ENCODE measurements around the gene DIPK2A.
A peak's percentile ranks its signal among the peaks of the same experiment; 100 is the strongest.

The DIPK2A gene

DNA sequence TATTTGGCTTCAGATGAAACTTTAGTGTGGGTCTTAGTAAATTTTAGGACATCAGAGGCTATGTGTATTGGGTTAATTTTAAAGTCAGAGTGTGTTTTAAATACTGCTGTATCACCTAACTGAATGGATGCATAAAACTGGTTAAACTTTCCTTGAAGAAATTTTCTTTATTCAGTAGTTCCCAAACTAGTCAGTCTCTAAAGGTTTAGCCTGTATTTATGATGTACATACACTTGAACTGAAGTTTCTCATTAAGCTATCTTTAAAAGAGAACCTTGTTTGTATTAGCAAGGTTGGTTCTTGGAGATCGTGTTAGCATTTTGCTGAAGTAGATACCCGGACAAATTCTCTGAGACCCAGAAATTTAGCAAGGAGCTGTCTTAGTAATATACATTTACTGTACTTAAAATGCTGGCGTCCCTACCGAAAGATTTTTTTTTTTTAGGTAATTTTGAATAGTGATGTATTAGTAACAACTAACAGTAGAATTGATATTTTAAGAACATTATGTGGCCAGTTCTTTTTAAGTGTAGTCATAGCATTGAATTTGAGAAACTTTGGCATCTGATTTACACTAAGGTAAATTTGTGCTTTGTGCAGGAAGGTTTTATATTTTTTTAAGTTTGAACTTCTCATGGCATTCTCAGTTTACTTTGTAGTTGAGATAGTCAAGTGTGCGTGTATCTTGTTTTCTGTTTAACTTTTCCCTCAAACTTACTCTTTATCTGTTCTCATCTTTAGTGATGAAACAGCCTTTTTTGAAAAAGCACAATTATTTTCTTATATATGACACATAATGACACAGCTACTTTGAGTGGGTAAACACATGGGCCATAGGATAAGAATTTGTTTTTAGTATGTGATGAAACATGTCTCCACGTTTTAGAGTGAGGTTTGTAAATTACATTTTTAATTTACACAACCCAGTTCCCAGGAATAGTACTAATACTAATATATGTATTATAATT is 2.9 kb downstream of the DIPK2A start:
- DNase-seq (ENCODE audit: low read depth), result no peak

DNA sequence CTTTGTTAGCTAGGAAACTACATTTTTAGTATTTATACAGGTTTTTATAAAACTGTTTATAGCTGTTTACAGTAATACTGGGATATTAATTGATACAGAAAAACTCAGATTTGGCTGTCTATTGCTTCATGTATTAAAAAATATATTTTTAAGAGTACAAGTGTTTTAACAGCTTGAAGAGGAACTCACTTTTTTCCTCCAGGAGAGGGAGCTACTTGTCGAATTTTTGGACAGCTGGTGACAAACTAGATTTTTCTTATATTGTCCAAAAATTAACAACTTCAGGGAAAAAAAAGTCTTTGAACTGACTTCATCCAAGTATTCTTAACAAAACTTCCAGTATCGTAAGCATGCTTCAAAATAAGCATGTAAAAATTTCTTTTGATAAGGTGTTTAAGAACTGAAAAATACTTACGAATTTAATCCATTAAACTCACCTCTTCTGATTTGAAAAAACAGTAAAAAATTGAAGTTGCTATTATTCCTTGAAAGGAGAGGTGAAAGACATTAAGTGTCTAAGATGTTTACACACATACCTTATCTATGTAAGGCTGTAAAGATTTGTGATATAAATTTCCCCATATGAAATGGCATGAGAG is 4.0 kb downstream of the DIPK2A start:
- DNase-seq (ENCODE audit: low read depth), result peak; percentile 56

DNA sequence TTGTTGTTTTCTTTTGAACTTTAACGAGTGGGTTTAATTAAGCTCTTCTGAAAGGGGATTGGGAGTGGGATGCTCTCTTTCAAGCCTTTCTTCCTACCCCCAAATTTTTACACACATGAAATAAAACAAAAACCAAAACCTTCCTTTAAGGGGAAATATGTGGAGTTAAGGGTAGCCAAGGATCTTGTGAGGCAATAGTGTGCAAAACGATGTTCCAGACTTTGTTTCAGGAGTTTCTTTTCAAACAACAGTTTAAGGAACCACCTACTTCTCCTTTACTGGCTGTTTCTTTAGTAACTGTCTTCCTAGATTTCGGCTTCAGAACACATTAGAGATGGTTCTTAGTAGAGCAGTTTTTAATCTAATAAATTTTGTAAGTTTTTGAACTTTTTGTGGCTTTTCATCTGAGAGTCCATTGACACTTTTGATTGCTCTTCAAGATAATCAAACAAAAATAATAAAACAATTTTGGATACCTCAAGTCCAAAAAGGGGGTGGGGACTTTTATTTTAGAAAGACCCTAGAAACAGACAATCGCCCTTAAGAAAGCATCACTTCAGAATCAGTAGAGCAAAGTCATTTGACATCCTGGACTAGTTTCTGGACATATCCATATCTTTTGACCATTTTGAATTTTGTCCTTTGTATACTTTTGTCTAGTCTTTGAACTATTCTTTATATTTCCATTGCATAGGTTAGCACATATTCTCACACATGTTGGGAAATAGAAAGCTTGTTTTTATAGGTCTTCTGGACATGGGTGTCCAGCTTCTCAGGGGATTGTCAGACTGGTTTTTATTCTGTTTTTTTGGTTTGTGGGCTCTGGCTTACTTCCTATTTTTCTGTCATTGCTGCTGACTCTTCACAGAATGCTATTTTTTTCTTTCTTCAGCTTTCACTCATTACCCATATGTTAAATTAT is 6.0 kb downstream of the DIPK2A start:
- no peak for DNase-seq (ENCODE audit: low read depth)

DNA sequence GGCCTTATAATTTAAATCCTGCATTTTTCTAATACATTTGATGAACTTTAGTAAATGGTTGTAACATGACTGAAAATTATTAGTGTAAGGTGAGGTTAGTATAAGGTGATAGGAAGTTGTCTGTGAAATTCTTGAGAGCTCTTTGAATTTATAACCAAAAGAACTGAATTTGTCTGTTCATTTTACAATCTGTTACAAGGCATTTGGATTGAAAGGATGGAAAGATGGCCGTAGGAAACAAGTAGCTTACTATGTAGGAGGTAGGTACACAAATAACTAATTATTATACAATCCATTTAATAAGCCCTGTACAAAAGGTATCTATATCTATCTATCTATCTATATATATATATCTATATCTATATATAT is 6.6 kb downstream of the DIPK2A start:
- no peak for DNase-seq (ENCODE audit: low read depth)

DNA sequence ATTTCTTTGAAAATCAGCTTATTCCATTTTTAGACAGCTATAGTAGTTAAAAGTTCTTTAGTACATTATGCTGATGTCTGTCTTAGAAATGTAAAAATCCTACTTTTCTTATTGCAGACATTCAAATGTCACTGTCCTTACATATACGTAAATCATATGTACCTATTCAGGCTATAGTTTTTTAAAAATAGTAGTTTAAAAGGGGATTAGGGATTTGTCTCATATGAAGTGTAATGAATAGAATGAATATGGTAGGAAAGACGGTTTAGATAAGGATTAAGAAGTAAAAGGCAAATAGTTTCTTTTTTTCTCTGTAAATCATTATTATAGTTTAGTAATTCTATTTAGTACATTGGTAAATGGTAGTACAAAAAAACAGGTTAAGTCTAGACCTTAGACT is 7.4 kb downstream of the DIPK2A start:
- DNase-seq (ENCODE audit: low read depth), result no peak

DNA sequence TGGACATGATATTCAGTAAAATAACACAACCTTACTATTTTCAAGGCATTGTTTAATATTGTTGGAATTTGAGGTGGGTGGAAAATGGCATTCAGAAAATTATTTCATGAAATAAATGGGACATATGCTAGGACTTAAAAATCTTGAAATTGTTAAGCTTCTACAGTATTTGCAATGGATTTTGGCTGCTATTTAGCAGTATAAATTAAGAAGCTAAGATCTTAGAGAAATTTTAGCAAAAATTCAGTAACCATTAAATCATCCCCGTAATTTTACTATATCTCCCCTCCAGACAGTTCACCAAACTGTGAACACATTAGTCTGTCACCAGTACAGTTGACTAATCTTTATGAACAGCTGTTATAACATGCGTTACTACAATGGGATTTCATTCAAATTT is 8.2 kb downstream of the DIPK2A start:
- no peak for DNase-seq (ENCODE audit: low read depth)

DNA sequence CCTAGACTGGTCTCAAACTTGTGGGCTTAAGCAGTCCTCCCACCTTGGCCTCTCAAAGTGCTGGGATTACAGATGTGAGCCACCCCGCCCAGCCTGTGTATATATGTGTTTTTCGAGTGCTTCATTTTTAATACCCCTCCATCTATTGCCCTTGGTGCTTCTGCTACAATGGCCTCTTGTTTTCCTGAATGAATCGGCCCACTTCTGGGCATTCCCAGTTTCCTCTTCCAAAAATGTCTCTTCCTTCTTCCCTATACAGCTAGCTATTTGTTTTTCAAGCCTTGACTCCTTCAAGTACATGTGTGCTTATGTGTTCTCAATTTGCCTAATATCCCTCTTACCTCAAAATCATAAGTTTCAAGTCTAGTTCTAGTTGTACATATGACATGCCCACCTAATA is 16.7 kb downstream of the DIPK2A start:
- no peak for DNase-seq (ENCODE audit: low read depth)

DNA sequence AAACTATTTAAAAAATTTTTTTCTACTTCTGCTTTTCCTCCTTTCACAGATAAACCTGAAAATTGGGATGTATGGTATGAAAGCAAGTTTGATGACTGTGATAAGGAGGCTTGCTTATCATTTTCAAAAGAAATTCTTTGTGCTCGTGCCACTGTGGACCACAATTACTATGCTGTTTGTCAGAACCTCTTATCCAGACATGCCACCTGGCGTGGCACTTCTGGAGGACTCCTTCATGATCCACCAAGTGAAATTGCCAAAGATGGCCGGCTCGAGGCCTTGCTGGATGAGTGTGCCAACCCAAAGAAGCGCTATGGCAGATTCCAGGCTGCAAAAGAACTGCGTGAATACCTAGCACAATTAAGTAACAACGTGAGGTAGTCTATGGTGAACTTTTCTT is 17.8 kb downstream of the DIPK2A start:
- DNase-seq (ENCODE audit: low read depth), result no peak

DNA sequence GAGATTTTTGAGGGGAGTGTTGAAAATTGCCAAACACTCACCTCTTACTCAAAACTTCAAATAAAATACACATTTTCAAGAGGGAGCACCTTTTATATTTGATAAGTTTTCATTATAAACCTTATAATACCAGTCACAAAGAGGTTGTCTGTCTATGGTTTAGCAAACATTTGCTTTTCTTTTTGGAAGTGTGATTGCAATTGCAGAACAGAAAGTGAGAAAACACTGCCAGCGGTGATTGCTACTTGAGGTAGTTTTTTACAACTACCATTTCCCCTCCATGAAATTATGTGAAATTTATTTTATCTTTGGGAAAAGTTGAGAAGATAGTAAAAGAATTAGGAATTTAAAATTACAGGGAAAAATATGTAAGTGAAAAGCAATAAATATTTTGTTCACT is 20.1 kb downstream of the DIPK2A start:
- DNase-seq (ENCODE audit: low read depth), result no peak

DNA sequence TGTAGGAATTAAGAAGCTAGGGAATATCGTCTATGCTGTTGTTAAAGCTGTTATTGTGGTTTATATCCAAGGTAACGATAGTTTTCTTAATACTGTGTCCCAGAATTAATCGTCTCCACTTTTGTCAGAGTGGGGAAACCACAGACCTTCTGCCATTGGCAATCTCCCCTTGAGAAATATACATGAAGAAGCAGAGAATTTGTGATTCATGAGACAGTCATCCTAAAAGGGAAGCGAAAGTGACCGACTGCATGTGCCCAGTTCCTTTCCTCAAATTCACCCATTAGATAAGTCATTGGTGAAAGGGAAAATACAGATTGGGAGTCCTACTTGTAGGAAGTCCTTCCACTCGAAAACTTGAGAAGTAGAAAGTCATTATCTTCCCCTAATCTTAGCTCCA is 26.6 kb downstream of the DIPK2A start:
- no peak for DNase-seq (ENCODE audit: low read depth)

DNA sequence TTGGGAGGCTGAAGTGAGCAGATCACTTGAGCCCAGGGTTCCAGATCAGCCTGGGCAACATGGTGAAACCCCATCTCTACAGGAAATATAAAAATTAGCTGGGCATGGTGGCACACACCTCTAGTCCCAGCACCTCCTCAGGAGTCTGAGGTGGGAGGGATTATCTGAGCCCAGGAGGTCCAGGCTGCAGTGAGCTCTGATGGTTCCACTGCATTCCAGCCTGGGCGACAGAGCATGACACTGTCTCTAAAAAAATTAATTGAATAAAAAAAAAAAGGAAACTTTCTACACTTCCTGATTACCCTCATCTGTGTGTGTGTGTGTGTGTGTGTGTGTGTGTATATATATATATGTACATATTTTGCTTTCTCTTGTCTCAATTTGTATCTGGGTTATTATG is 31.4 kb downstream of the DIPK2A start:
- DNase-seq (ENCODE audit: low read depth), result no peak

DNA sequence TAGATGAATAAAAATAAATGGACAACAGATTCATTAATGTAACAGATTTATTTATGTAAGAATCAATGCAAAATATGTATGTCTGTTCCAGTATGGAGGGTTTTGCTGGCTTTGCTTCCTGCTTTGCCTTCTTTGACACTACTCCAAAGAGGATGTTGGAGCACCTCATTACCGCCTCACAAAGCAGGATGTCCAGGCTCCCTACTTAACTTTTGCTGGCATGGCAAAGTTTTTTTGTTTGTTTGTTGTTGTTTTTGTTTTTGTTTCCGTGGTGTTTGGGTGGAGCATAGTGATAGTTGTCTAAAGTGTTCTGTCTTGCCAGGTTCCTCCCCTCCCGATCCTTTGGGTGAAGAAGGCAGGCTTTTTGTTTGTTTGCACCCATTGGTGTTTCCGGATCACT is 38.7 kb downstream of the DIPK2A start:
- no peak for DNase-seq (ENCODE audit: low read depth)

DNA sequence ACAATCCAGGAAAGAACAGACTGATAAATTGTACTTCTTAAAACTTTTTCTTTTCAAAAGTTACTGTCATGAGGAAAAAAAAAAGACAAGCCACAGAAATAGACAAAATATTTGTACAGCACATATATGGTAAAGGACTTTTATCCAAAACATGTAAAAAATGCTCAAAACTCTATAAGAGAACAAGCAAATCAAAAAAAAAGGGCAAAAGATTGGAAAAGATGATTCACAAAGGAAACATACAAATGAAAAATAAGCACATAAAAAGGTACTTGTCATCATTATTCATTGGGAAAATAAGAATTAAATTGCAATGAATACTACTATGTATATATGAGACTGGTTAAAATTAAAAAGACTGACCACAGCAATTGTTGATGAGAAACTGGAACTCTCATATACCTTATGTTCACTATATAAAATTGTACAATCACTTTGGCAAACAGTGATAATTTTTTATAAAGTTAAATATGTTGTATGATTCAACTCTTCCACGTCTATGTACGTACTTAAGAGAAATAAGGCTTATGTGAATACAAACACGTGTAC is 39.7 kb downstream of the DIPK2A start:
- DNase-seq (ENCODE audit: low read depth), result peak; percentile 54

DNA sequence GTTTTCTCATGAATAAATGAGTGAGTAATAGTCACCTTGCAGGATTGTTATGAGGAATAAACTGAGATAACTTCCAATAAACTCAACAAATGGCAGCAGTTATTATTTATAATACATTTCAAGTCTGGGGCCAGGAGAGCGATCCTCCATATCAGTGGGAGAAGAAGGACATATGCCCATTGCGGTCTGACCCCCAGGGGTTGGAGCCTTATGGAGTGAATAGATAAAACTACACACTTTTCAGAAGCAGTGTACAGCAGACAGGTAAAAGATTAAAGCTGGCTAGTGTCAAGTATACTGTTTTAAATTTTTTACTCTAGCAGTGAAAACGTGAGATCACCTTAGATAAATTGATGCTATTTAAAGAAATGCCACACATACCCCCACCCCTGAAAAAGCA is 43.5 kb downstream of the DIPK2A start:
- DNase-seq (ENCODE audit: low read depth), result no peak

DNA sequence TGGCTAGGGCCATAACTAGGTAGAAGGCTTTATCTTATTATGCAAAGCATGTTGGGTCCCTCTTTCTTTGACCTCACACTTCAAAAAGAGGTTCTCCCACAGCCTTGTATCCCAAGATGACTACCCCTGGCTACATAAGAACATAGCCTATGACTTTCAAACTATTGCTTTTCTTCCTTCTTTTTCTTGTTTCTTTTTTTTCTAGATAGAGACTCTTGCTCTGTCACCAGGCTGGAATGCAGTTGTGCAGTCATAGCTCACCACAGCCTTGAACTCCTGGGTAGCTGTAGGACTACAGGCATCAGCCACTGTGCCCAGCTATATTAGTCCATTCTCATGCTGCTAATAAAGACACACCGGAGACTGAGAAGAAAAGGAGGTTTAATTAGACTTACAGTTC is 47.2 kb downstream of the DIPK2A start:
- peak; percentile 83 for DNase-seq (ENCODE audit: low read depth)

Data from stromal cell of bone marrow (primary cell).